ENCODE measurements around the gene DUOX1. TPM values are rescaled to one million over a fixed set of nuclear protein-coding genes. Genes with fewer than 3 reads are reported as not detected.
A peak's percentile ranks its signal among the peaks of the same experiment; 100 is the strongest.

The DUOX1 gene
- total and polyA plus RNA-seq, 2 of the 13 experiments (the other 11 are each of a cell fraction or from before 2014, with no cell fraction given) = 0.03 TPM; not detected in 1

- in situ Hi-C loops (cut with HindIII; ENCODE audit: extremely low pct_ligation_motif_present, low pct_unique_long_range_greater_than_20kb) (no loop called here), intact Hi-C loops (cut with micrococcal nuclease; ENCODE audit: unreplicated experiment) (no loop called here)
- Histone ChIP-seq H3K9me3 (ENCODE audit: low read length) (no peaks in the 10 kb centered on the region), H3K4me1 (ENCODE audit: insufficient read depth, low read length) (peaks cover 25% of the 10 kb centered on the region), H3K4me3 (replicated peaks in 1 of 3; ENCODE audit: insufficient read depth in 1 of 3, low read depth in 2 of 3, low read length in 3 of 3) (no peak overlapping the region), H3K4me2 (ENCODE audit: low read depth, low read length) (no peak overlapping the region), H3K27ac (ENCODE audit: extremely low read length, insufficient read depth, low read length) (no peak overlapping the region), H3K9ac (ENCODE audit: insufficient read depth, low read depth, low read length) (no peak overlapping the region), H2AFZ (ENCODE audit: low read length) (no peak overlapping the region), H3K79me2 (ENCODE audit: insufficient read depth, low read length) (no peaks in the 10 kb centered on the region), H3K27me3 (ENCODE audit: control insufficient read depth in 1 of 2, insufficient read depth in 2 of 2, low read length in 2 of 2) (peaks cover 2 to 17% of the 10 kb centered on the region in 2 experiments; a peak in 4 of 5 replicates), H3K36me3 (replicated peaks in 1 of 2; ENCODE audit: control insufficient read depth in 1 of 2, insufficient read depth in 2 of 2, low read length in 2 of 2) (no peaks in the 10 kb centered on the region), H4K20me1 (ENCODE audit: insufficient read depth, low read length) (no peaks in the 10 kb centered on the region)
- CTCF ChIA-PET (ENCODE audit: low intra/inter-chr PET ratio, low total read pairs) = no interaction called here
- FAIRE-seq = no peak
- no TSS peak for BruUV-seq (replicated peaks)
- 0 out of 2 replicates have a peak, but pooled peaks have one; percentile 17 for TF ChIP-seq ZNF121 (CRISPR knock-in tag; IDR thresholded peaks at IDR 0.05)
- no peak for TF ChIP-seq KAT8 (CRISPR knock-in tag; IDR thresholded peaks at IDR 0.05)
- no peak for DNase-seq (ENCODE audit: low spot score)
- POLR2A ChIA-PET = no interaction called here
- WGBS (ENCODE audit: low lambda C conversion rate) = 71% methylated on average over 4 of the region's 7 CpGs
- ATAC-seq = no peak
Measured at GRCh38 chr15:45130291-45131000, 652 bp downstream of the DUOX1 start.

- WGBS (ENCODE audit: low lambda C conversion rate) = 0% methylated on average over 3 of the region's 3 CpGs
- H3K79me2 ChIP-seq (ENCODE audit: insufficient read depth, low read length) = no peaks in the 10 kb centered on the region
- H3K4me2 ChIP-seq (ENCODE audit: low read depth, low read length) = no peak overlapping the region
- in situ Hi-C loops (cut with HindIII; ENCODE audit: extremely low pct_ligation_motif_present, low pct_unique_long_range_greater_than_20kb) (no loop called here), intact Hi-C loops (cut with micrococcal nuclease; ENCODE audit: unreplicated experiment) (no loop called here)
- H3K27ac ChIP-seq (ENCODE audit: extremely low read length, insufficient read depth, low read length) = no peak overlapping the region
- CTCF ChIA-PET (ENCODE audit: low intra/inter-chr PET ratio, low total read pairs) = interaction anchor here (1.2 kb wide), 1 partner anchor 13 kb away, joined by 3 read pairs; no protein-coding TSS in a partner anchor
- H3K9me3 ChIP-seq (ENCODE audit: low read length) = no peaks in the 10 kb centered on the region
- POLR2A ChIA-PET = no interaction called here
- FAIRE-seq = no peak
- ATAC-seq = peak; percentile 70
- H4K20me1 ChIP-seq (ENCODE audit: insufficient read depth, low read length) = no peaks in the 10 kb centered on the region
- DNase-seq (ENCODE audit: low spot score) = peak; percentile 61
- H2AFZ ChIP-seq (ENCODE audit: low read length) = no peak overlapping the region
- no peak overlapping the region for H3K9ac ChIP-seq (ENCODE audit: insufficient read depth, low read depth, low read length)
- no peak overlapping the region for H3K4me3 ChIP-seq (replicated peaks in 1 of 3; ENCODE audit: insufficient read depth in 1 of 3, low read depth in 2 of 3, low read length in 3 of 3)
- peaks cover 25% of the 10 kb centered on the region for H3K4me1 ChIP-seq (ENCODE audit: insufficient read depth, low read length)
- no TSS peak for BruUV-seq (replicated peaks)
- no peaks in the 10 kb centered on the region for H3K36me3 ChIP-seq (replicated peaks in 1 of 2; ENCODE audit: control insufficient read depth in 1 of 2, insufficient read depth in 2 of 2, low read length in 2 of 2)
- H3K27me3 ChIP-seq (ENCODE audit: control insufficient read depth in 1 of 2, insufficient read depth in 2 of 2, low read length in 2 of 2) = peaks cover 2 to 15% of the 10 kb centered on the region in 2 experiments; a peak in 4 of 5 replicates
- TF ChIP-seq MYPOP (CRISPR knock-in tag; IDR thresholded peaks at IDR 0.05) (no peak), ZNF282 (IDR thresholded peaks at IDR 0.05; ENCODE audit: partially characterized antibody) (no peak), TEAD3 (CRISPR knock-in tag; optimal IDR thresholded peaks at IDR 0.05; ENCODE audit: borderline replicate concordance) (peak; percentile 14), PATZ1 (CRISPR knock-in tag; IDR thresholded peaks at IDR 0.05) (no peak), NR2F2 (IDR thresholded peaks at IDR 0.05; ENCODE audit: borderline replicate concordance, low read depth) (no peak), GABPB1 (CRISPR knock-in tag; IDR thresholded peaks at IDR 0.05) (no peak), SNAPC5 (CRISPR knock-in tag; IDR thresholded peaks at IDR 0.05; ENCODE audit: borderline replicate concordance) (no peak), ZNF619 (CRISPR knock-in tag; IDR thresholded peaks at IDR 0.05) (no peak), PTBP1 (IDR thresholded peaks at IDR 0.05; ENCODE audit: low read depth, low read length, poor library complexity, severe bottlenecking) (no peak), ZFP62 (CRISPR knock-in tag; IDR thresholded peaks at IDR 0.05) (no peak), ETV5 (CRISPR knock-in tag; IDR thresholded peaks at IDR 0.05; ENCODE audit: borderline replicate concordance) (no peak), GATA4 (IDR thresholded peaks at IDR 0.05; ENCODE audit: borderline replicate concordance, low read depth) (no peak), PHF8 (CRISPR knock-in tag; IDR thresholded peaks at IDR 0.05) (no peak), KAT7 (CRISPR knock-in tag; IDR thresholded peaks at IDR 0.05; ENCODE audit: borderline replicate concordance) (no peak), FOXJ3 (CRISPR knock-in tag; IDR thresholded peaks at IDR 0.05; ENCODE audit: borderline replicate concordance) (no peak)
Measured at GRCh38 chr15:45131510-45131909, 1.7 kb downstream of the DUOX1 start.
